GM23338 (cell line): ENCODE measurements around the gene BUB1B. TPM values are rescaled to one million over a fixed set of nuclear protein-coding genes. Genes with fewer than 3 reads are reported as not detected.
"Not testable (repeated sequence)": the region's sequence is repeated elsewhere in the genome, so short reads cannot be mapped to it uniquely, and the experiment has no call there.

Experiments used
- ATAC-seq: fragments of 200-7000 bp; cut with Tn5 transposase; 3 replicates; pipeline ENCODE4 v1.9.1; 2020
- DNase-seq: peaks from one replicate; pipeline ENCODE4 v3.0.0-alpha.2; 2015; ENCODE audit warnings: low spot score
- H2AFZ ChIP-seq: fragments of 200-600 bp; sonication (generic); 2 replicates; pipeline ENCODE4 v1.8.0; 2016; ENCODE audit warnings: antibody characterized with exemption, mild to moderate bottlenecking, moderate library complexity
- H3F3A ChIP-seq: fragments of 200-600 bp; sonication (generic); replicated peaks from 2 replicates; pipeline ENCODE4 v1.8.0; 2017; ENCODE audit warnings: antibody characterized with exemption, mixed run types, low read depth
- H3K27ac ChIP-seq: fragments of 200-600 bp; sonication (generic); 2 replicates; pipeline ENCODE4 v1.6.1; 2016; ENCODE audit warnings: low read depth
- H3K27me3 ChIP-seq: fragments of 200-600 bp; sonication (generic); 2 replicates; pipeline ENCODE4 v1.8.0; 2016; ENCODE audit warnings: mild to moderate bottlenecking, mixed run types, moderate library complexity; ENCODE audit not compliant: insufficient read depth
- H3K36me3 ChIP-seq: fragments of 200-600 bp; sonication (generic); 2 replicates; pipeline ENCODE4 v1.8.0; 2016; ENCODE audit warnings: mild to moderate bottlenecking; ENCODE audit not compliant: insufficient read depth
- H3K4me1 ChIP-seq: fragments of 200-600 bp; sonication (generic); 2 replicates; pipeline ENCODE4 v1.8.0; 2016; ENCODE audit warnings: mild to moderate bottlenecking, moderate library complexity; ENCODE audit not compliant: insufficient read depth
- H3K4me2 ChIP-seq: fragments of 200-600 bp; sonication (generic); 2 replicates; pipeline ENCODE4 v1.7.1; 2017; ENCODE audit warnings: mixed run types
- H3K4me3 ChIP-seq: fragments of 200-600 bp; sonication (generic); 2 replicates; pipeline ENCODE4 v1.6.1; 2016; ENCODE audit warnings: mixed run types
- H3K79me2 ChIP-seq: fragments of 200-600 bp; sonication (generic); replicated peaks from 2 replicates; pipeline ENCODE4 v1.8.0; 2017; ENCODE audit warnings: mild to moderate bottlenecking; ENCODE audit not compliant: insufficient read depth
- H3K9me2 ChIP-seq: fragments of 200-600 bp; sonication (generic); 2 replicates; pipeline ENCODE4 v1.8.0; 2017; ENCODE audit not compliant: insufficient read depth
- H4K20me1 ChIP-seq: fragments of 200-600 bp; sonication (generic); replicated peaks from 2 replicates; pipeline ENCODE4 v1.8.0; 2017; ENCODE audit warnings: mild to moderate bottlenecking; ENCODE audit not compliant: insufficient read depth
- H3K27ac Mint-ChIP-seq: 2 replicates; pipeline ENCODE4 v1.8.0; 2020; ENCODE audit warnings: inconsistent platforms, mild to moderate bottlenecking, moderate library complexity, mixed read lengths
- H3K27me3 Mint-ChIP-seq: 3 replicates; pipeline ENCODE4 v1.8.0; 2022; ENCODE audit warnings: low read depth, mild to moderate bottlenecking, moderate library complexity, mixed read lengths, inconsistent platforms; ENCODE audit not compliant: insufficient read depth, poor library complexity
- H3K36me3 Mint-ChIP-seq: 3 replicates; pipeline ENCODE4 v1.8.0; 2021; ENCODE audit warnings: low read depth, mild to moderate bottlenecking, inconsistent platforms, moderate library complexity, mixed read lengths
- H3K4me1 Mint-ChIP-seq: 3 replicates; pipeline ENCODE4 v1.8.0; 2020; ENCODE audit warnings: mild to moderate bottlenecking, inconsistent platforms, mixed read lengths
- H3K4me3 Mint-ChIP-seq: 3 replicates; pipeline ENCODE4 v1.8.0; 2021; ENCODE audit warnings: moderate library complexity, mild to moderate bottlenecking, inconsistent platforms, mixed read lengths
- H3K9me3 Mint-ChIP-seq: 3 replicates; pipeline ENCODE4 v1.8.0; 2020; ENCODE audit warnings: moderate library complexity, mild to moderate bottlenecking, inconsistent platforms, mixed read lengths
- CREB1 ChIP-seq: fragments of 250-450 bp; sonication (Bioruptor Pico); IDR thresholded peaks from 2 replicates; pipeline ENCODE4 v1.5.0; 2020; ENCODE audit warnings: low read depth, mild to moderate bottlenecking, moderate library complexity
- CTCF ChIP-seq, 2 experiments: fragments of 200-600 bp in 1 of 2; sonication (generic) in 1 of 2; conservative IDR thresholded peaks; 2 replicates each; pipeline versions ENCODE4 v1.5.1 to v1.6.1; 2016 to 2017; ENCODE audit warnings: antibody characterized with exemption in 2 of 2, low read depth in 2 of 2, mild to moderate bottlenecking in 2 of 2, moderate library complexity in 1 of 2
- EZH2phosphoT487 ChIP-seq: fragments of 200-600 bp; sonication (generic); IDR thresholded peaks from one replicate; pipeline ENCODE4 v1.8.1; 2018; ENCODE audit warnings: antibody characterized with exemption; ENCODE audit not compliant: unreplicated experiment
- NANOG ChIP-seq: IDR thresholded peaks from 2 replicates; pipeline ENCODE4 v1.6.1; 2016; ENCODE audit warnings: antibody characterized with exemption, borderline replicate concordance
- REST ChIP-seq: IDR thresholded peaks from one replicate; pipeline ENCODE4 v1.6.1; 2018; ENCODE audit warnings: antibody characterized with exemption; ENCODE audit not compliant: unreplicated experiment
- polyA plus RNA-seq: library from polyadenylated mRNA; unstranded; fragments of >200 nt; fragmentation: Nextera tagmentation; extraction: Ambion mirVana; gene quantifications from 2 replicates; pipeline ENCODE4 v1.2.1, GENCODE V29; 2016
- total RNA-seq: library from RNA; depleted of rRNA; stranded (reverse); fragments of >200 nt; shearing (Covaris generic); gene quantifications from 2 replicates; pipeline ENCODE4 v1.2.3, GENCODE V29; 2014
- TF ChIP-seq, protein P1 (sequence below): IDR thresholded peaks from 2 replicates; pipeline ENCODE4 v1.6.1; 2016; ENCODE audit warnings: antibody characterized with exemption

The BUB1B gene
- total and polyA plus RNA-seq, 2 experiments from 2014 or later, result 77.7 to 160 TPM

DNA sequence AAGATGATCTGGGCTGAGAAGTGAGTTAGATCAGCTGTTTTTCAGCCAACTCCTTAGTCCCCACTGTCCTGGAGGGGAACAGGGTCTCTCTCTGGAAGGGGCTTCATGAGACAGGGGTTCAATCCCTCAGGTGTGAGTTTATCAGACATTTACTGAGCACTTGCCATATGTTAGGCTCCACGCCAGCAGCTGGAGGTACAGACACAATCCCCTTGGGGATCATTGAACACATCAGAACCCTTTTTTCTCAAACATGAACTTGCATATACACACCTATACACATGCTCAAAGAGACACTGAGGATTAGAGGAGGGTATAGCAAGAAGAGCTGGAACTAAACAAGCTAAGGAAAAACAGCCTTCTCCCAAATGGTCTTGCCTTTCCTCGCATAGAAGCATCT is 46.7 kb upstream of the BUB1B start:
- no peaks in the 10 kb centered on the region for H3K27me3 ChIP-seq
- Mint-ChIP-seq H3K36me3 (no peaks in the 10 kb centered on the region; the same call in 2 of the 3 replicates), H3K27me3 (peaks cover 7% of the 10 kb centered on the region), H3K4me1 (peaks cover 42% of the 10 kb centered on the region), H3K4me3 (no peak overlapping the region), H3K27ac (no peak overlapping the region), H3K9me3 (no peaks in the 10 kb centered on the region)
- H3K79me2 ChIP-seq, result no peaks in the 10 kb centered on the region
- H4K20me1 ChIP-seq, result no peaks in the 10 kb centered on the region
- DNase-seq (no peak), ATAC-seq (no peak)
- no peak overlapping the region for H3K4me2 ChIP-seq
- TF ChIP-seq, protein P1, sequence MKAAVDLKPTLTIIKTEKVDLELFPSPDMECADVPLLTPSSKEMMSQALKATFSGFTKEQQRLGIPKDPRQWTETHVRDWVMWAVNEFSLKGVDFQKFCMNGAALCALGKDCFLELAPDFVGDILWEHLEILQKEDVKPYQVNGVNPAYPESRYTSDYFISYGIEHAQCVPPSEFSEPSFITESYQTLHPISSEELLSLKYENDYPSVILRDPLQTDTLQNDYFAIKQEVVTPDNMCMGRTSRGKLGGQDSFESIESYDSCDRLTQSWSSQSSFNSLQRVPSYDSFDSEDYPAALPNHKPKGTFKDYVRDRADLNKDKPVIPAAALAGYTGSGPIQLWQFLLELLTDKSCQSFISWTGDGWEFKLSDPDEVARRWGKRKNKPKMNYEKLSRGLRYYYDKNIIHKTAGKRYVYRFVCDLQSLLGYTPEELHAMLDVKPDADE, result no peak
- TF ChIP-seq EZH2phosphoT487 (no peak), CTCF (conservative IDR thresholded peaks at IDR 0.05; ENCODE audit: low read depth in 2 of 2) (no peak), NANOG (no peak), CREB1 (CRISPR knock-in tag) (no peak), REST (no peak)
- no peaks in the 10 kb centered on the region for H3K36me3 ChIP-seq
- H3K27ac ChIP-seq, result no peak overlapping the region
- peaks cover 30% of the 10 kb centered on the region for H3K4me1 ChIP-seq
- no peaks in the 10 kb centered on the region for H3F3A ChIP-seq
- 0 out of 2 replicates have a peak overlapping the region, but pooled peaks have one; percentile 32 for H2AFZ ChIP-seq
- H3K9me2 ChIP-seq, result no peaks in the 10 kb centered on the region
- no peak overlapping the region for H3K4me3 ChIP-seq

DNA sequence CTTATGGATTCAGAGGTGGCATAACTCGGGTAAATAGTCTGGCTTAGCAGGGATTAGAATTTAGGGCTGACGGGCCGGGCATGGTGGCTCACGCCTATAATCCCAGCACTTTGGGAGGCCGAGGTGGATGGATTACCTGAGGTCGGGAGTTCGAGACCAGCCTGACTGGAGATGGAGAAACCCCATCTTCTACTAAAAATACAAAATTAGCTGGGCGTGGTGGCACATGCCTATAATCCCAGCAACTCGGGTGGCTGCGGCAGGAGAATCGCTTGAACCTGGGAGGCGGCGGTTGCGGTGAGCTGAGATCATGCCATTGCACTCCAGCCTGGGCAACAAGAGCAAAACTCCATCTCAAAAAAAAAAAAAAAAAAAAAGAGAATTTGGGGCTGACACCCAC is 45.8 kb upstream of the BUB1B start:
- not testable (repeated sequence) for H4K20me1 ChIP-seq, ATAC-seq, H3K4me3 Mint-ChIP-seq, H3F3A ChIP-seq, H3K27me3 Mint-ChIP-seq, H3K36me3 Mint-ChIP-seq, H3K4me2 ChIP-seq, H3K36me3 ChIP-seq, H3K27ac Mint-ChIP-seq, H3K9me3 Mint-ChIP-seq, H3K9me2 ChIP-seq, H3K4me3 ChIP-seq, H3K79me2 ChIP-seq, DNase-seq, H3K27me3 ChIP-seq
- Histone ChIP-seq H3K27ac (peak overlapping the region; percentile 60; the same call in 1 of the 2 replicates), H2AFZ (peak overlapping the region; percentile 94), H3K4me1 (peaks cover 22% of the 10 kb centered on the region)
- peaks cover 37% of the 10 kb centered on the region for H3K4me1 Mint-ChIP-seq
